CD14-positive monocyte (primary cell): Measurements from ENCODE around the gene PRIMPOL. TPM values are rescaled to one million over a fixed set of nuclear protein-coding genes. Genes with fewer than 3 reads are reported as not detected.

ENCODE experiments used
- DNase-seq, 3 donors: peaks; one replicate each; pipeline ENCODE4 v3.0.0-alpha.2; 2011 to 2022
- H2AFZ ChIP-seq: 2 replicates; pipeline ENCODE4 v1.6.0; 2012; ENCODE audit warnings: mild to moderate bottlenecking, low read depth, low read length, inconsistent platforms; ENCODE audit not compliant: insufficient read depth, poor library complexity, severe bottlenecking
- H3K27ac ChIP-seq, 2 donors: 1 replicate in 1 of 2; 2 replicates in 1 of 2; pipeline ENCODE4 v1.5.1; 2012 to 2013; ENCODE audit warnings: low read length in 2 of 2, control low read depth in 1 of 2, inconsistent platforms in 1 of 2, low read depth in 1 of 2, mild to moderate bottlenecking in 1 of 2
- H3K27me3 ChIP-seq, 2 donors: one replicate each; pipeline versions ENCODE4 v1.6.0 to v1.6.1; 2011 to 2013; ENCODE audit warnings: low read length in 2 of 2; ENCODE audit not compliant: control insufficient read depth in 2 of 2, insufficient read depth in 2 of 2
- H3K36me3 ChIP-seq, 2 donors: replicated peaks in 1 of 2; 1 replicate in 1 of 2; 2 replicates in 1 of 2; pipeline versions ENCODE4 v1.5.1 to v1.6.1; 2012 to 2013; ENCODE audit warnings: low read length in 2 of 2, control low read depth in 1 of 2, inconsistent platforms in 1 of 2, mild to moderate bottlenecking in 1 of 2; ENCODE audit not compliant: insufficient read depth in 2 of 2, control insufficient read depth in 1 of 2
- H3K4me1 ChIP-seq, 2 donors: 1 replicate in 1 of 2; 2 replicates in 1 of 2; pipeline versions ENCODE4 v1.5.1 to v1.6.1; 2012 to 2013; ENCODE audit warnings: low read length in 2 of 2, control low read depth in 1 of 2, inconsistent platforms in 1 of 2, mild to moderate bottlenecking in 1 of 2, moderate library complexity in 1 of 2; ENCODE audit not compliant: insufficient read depth in 2 of 2, control insufficient read depth in 1 of 2
- H3K4me2 ChIP-seq: replicated peaks from 2 replicates; pipeline ENCODE3; 2012; ENCODE audit warnings: low read length, moderate library complexity, mild to moderate bottlenecking; ENCODE audit not compliant: poor library complexity, severe bottlenecking; ENCODE audit errors: extremely low read depth
- H3K4me3 ChIP-seq, 3 experiments: fragments of 200-600 bp in 1 of 3; sonication (generic) in 1 of 3; replicated peaks in 1 of 3; 1 replicate in 2 of 3; 2 replicates in 1 of 3; pipeline ENCODE4 v1.5.1; 2011 to 2013; ENCODE audit warnings: low read length in 3 of 3, mild to moderate bottlenecking in 3 of 3, control low read depth in 2 of 3, low read depth in 2 of 3, inconsistent platforms in 1 of 3, moderate library complexity in 1 of 3
- H3K79me2 ChIP-seq: 2 replicates; pipeline ENCODE4 v1.6.0; 2012; ENCODE audit warnings: mild to moderate bottlenecking, control low read depth, inconsistent platforms, low read length, moderate library complexity; ENCODE audit not compliant: insufficient read depth
- H3K9ac ChIP-seq: 2 replicates; pipeline ENCODE4 v1.6.0; 2017; ENCODE audit warnings: low read length, mild to moderate bottlenecking; ENCODE audit not compliant: insufficient read depth, poor library complexity, severe bottlenecking
- H3K9me3 ChIP-seq, 2 donors: replicated peaks in 1 of 2; 1 replicate in 1 of 2; 2 replicates in 1 of 2; pipeline versions ENCODE4 v1.5.1 to v1.6.1; 2012 to 2013; ENCODE audit warnings: low read length in 2 of 2, control low read depth in 1 of 2; ENCODE audit not compliant: control insufficient read depth in 1 of 2, insufficient read depth in 1 of 2
- H4K20me1 ChIP-seq: 2 replicates; pipeline ENCODE4 v1.6.0; 2012; ENCODE audit warnings: mild to moderate bottlenecking, low read length, control low read depth, moderate library complexity; ENCODE audit not compliant: insufficient read depth
- H3K27ac Mint-ChIP-seq, 7 donors: one replicate each; pipeline ENCODE4 v1.8.0; 2020; ENCODE audit warnings: mild to moderate bottlenecking in 7 of 7, mixed read lengths in 7 of 7, moderate library complexity in 6 of 7, inconsistent platforms in 2 of 7
- H3K27me3 Mint-ChIP-seq, 3 donors: one replicate each; pipeline ENCODE4 v1.8.0; 2021 to 2022; ENCODE audit warnings: low read depth in 3 of 3, mild to moderate bottlenecking in 3 of 3, mixed read lengths in 3 of 3, moderate library complexity in 3 of 3, inconsistent platforms in 1 of 3
- H3K36me3 Mint-ChIP-seq, 2 donors: one replicate each; pipeline ENCODE4 v1.8.0; 2020; ENCODE audit warnings: mixed read lengths in 2 of 2, inconsistent platforms in 1 of 2, mild to moderate bottlenecking in 1 of 2
- H3K4me1 Mint-ChIP-seq: one replicate; pipeline ENCODE4 v1.8.0; 2020; ENCODE audit warnings: mild to moderate bottlenecking, mixed read lengths
- H3K4me3 Mint-ChIP-seq, 2 donors: one replicate each; pipeline ENCODE4 v1.8.0; 2020; ENCODE audit warnings: mild to moderate bottlenecking in 2 of 2, mixed read lengths in 2 of 2, moderate library complexity in 1 of 2
- H3K9me3 Mint-ChIP-seq, 7 donors: one replicate each; pipeline ENCODE4 v1.8.0; 2020 to 2022; ENCODE audit warnings: mixed read lengths in 7 of 7, mild to moderate bottlenecking in 6 of 7, moderate library complexity in 6 of 7, inconsistent platforms in 2 of 7
- WGBS: methylation state at CpG from one replicate; pipeline ENCODE4 v1.1.5; 2013; ENCODE audit warnings: missing lambda C conversion rate; ENCODE audit not compliant: insufficient coverage; 5-methylcytosine and 5-hydroxymethylcytosine counted together
- intact Hi-C, 2 donors: fragments of 100-400 bp; cut with micrococcal nuclease; formaldehyde crosslinking; loops; one replicate each; pipeline versions ENCODE4 v1.15.0 to v1.15.1; 2023
- polyA plus RNA-seq, 3 donors: library from polyadenylated mRNA; depleted of rRNA in 1 of 3; unstranded in 2 of 3; stranded (reverse) in 1 of 3; fragments of 300-500 nt in 2 of 3; fragments of >200 nt in 1 of 3; fragmentation: Illumina TruSeq in 2 of 3; gene quantifications; 1 replicate in 2 of 3; 2 replicates in 1 of 3; pipeline ENCODE4 v1.2.3, GENCODE V29; 2012 to 2021
- TF ChIP-seq, protein P1 (sequence below): fragments of 200-600 bp; IDR thresholded peaks from one replicate; pipeline ENCODE4 v1.8.0; 2022; ENCODE audit warnings: antibody characterized with exemption, mild to moderate bottlenecking

Gene PRIMPOL
- polyA plus RNA-seq, 3 donors: 7.0 to 10.5 (median 10.0) TPM

DNA sequence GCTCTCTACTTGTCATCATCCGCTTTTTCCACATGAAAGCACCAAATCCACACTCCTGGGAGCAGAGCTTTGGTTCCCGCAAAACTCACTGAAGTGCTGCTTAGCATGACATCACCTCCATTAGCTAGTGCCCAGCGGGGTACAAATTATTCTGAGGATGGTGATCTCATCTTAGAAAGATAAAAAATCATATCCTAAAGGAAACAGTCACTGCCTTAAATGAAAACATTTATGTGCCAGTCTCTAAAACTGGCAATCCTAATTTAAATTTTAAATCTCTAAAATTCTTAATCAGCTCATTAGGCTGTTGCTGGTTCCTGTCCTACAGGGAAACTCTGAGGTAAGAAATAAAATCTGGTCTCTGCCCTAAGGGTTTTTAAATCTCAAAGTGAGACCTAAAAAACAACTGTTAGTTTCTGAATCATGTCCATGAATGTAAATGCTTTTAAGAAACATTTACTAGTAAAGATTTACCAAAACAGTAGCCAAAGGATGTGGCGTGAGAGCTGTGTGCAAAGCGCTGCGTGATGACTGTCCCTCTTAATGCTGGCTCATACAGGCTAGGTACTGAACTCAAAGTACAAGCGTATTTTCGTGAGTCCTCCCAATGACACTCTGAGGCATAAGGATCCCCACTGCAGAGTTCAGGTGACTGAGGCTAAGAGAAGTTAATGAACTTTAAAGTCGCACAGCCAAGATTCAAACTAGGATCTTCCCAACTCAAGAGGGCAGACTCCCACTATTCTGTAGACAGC is 4.8 kb upstream of the PRIMPOL start:
- H3K4me2 ChIP-seq: no peak overlapping the region
- Mint-ChIP-seq H3K27ac (peak overlapping the region in 1 of 7 donors; percentile 50), H3K9me3 (no peaks in the 10 kb centered on the region), H3K27me3 (peaks cover 0 to 1% (median 0%) of the 10 kb centered on the region in 3 donors), H3K4me3 (no peak overlapping the region), H3K4me1 (peaks cover 34% of the 10 kb centered on the region), H3K36me3 (peaks cover 32 to 40% of the 10 kb centered on the region in 2 donors)
- no peaks in the 10 kb centered on the region for H3K27me3 ChIP-seq
- H3K4me1 ChIP-seq: peaks cover 13 to 16% of the 10 kb centered on the region in 2 donors
- H4K20me1 ChIP-seq: peaks cover 70% of the 10 kb centered on the region
- no peak overlapping the region for H3K9ac ChIP-seq
- H3K79me2 ChIP-seq: peaks cover 96% of the 10 kb centered on the region
- 91% methylated on average over 5 of the region's 9 CpGs for WGBS
- H3K36me3 ChIP-seq: peaks cover 12 to 43% of the 10 kb centered on the region in 2 donors
- no peaks in the 10 kb centered on the region for H3K9me3 ChIP-seq
- H3K4me3 ChIP-seq: no peak overlapping the region
- intact Hi-C loops: loop anchor here (5.0 to 10.0 kb wide), 2 partner anchors 88 to 380 kb away; partner anchors contain the start of gene CENPU (in 2 of the 2)
- peak overlapping the region in 1 of 2 donors; percentile 13 for H3K27ac ChIP-seq
- DNase-seq: no peak
- H2AFZ ChIP-seq: no peak overlapping the region
- TF ChIP-seq, protein P1, sequence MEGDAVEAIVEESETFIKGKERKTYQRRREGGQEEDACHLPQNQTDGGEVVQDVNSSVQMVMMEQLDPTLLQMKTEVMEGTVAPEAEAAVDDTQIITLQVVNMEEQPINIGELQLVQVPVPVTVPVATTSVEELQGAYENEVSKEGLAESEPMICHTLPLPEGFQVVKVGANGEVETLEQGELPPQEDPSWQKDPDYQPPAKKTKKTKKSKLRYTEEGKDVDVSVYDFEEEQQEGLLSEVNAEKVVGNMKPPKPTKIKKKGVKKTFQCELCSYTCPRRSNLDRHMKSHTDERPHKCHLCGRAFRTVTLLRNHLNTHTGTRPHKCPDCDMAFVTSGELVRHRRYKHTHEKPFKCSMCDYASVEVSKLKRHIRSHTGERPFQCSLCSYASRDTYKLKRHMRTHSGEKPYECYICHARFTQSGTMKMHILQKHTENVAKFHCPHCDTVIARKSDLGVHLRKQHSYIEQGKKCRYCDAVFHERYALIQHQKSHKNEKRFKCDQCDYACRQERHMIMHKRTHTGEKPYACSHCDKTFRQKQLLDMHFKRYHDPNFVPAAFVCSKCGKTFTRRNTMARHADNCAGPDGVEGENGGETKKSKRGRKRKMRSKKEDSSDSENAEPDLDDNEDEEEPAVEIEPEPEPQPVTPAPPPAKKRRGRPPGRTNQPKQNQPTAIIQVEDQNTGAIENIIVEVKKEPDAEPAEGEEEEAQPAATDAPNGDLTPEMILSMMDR: no peak

DNA sequence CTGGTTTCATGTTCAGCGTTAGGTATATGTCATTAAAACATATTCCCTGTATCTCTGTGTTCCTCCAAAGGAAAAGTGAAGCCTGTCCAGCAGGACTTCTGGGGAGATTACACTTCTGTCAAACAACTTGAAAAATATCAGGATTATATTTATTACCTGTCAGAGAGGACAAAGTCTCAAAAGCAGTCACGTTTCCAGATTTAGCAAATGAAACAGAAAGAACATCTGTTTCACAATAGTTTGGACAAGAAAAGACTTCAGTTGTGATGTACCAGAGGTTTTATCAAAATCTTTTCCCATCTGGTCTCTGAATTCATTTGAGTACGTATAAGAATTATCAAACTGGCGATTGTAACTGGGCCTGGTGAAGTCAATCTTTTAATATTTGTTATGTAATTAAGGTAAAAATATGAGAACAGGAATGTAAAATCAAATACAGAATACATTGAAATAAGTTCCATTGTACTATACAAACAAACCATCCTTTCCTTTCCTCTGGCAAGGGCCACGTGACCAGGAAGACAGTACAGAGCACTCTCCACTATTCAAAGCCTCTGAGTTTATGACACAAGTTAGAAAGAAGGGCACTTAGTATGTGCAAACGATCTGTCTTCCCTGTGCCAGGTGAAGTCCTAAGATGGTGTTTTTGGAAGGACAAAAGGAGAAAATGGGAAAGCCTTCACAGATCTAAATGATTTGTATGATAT is 3.5 kb upstream of the PRIMPOL start:
- intact Hi-C loops: loop anchor here (5.0 to 10.0 kb wide), 2 partner anchors 86 to 381 kb away; partner anchors contain the start of gene CENPU (in 2 of the 2)
- peaks cover 94% of the 10 kb centered on the region for H3K79me2 ChIP-seq
- H3K27me3 Mint-ChIP-seq: peaks cover 0 to 1% (median 0%) of the 10 kb centered on the region in 3 donors
- H3K4me3 ChIP-seq: no peak overlapping the region
- no peak overlapping the region for H3K4me2 ChIP-seq
- TF ChIP-seq, protein P1: no peak
- peaks cover 25 to 31% of the 10 kb centered on the region in 2 donors for H3K36me3 Mint-ChIP-seq
- no peaks in the 10 kb centered on the region for H3K9me3 ChIP-seq
- H3K4me1 Mint-ChIP-seq: peaks cover 40% of the 10 kb centered on the region
- no peaks in the 10 kb centered on the region for H3K27me3 ChIP-seq
- peak overlapping the region in 1 of 2 donors; percentile 17 for H3K27ac ChIP-seq
- no peak overlapping the region for H3K9ac ChIP-seq
- no CpG with 5 or more reads among the region's 6 CpGs for WGBS
- H4K20me1 ChIP-seq: peaks cover 57% of the 10 kb centered on the region
- H3K4me1 ChIP-seq: peaks cover 21 to 29% of the 10 kb centered on the region in 2 donors
- no peaks in the 10 kb centered on the region for H3K9me3 Mint-ChIP-seq
- peaks cover 12 to 35% of the 10 kb centered on the region in 2 donors for H3K36me3 ChIP-seq
- no peak for DNase-seq
- no peak overlapping the region for H2AFZ ChIP-seq
- H3K27ac Mint-ChIP-seq: peak overlapping the region in 2 of 7 donors; percentile 22 to 57
- H3K4me3 Mint-ChIP-seq: no peak overlapping the region
